ENCODE data around the gene ST7.

GRCh38 chr7:117133125-117133524 lies 179.8 kb downstream of the ST7 start:
- TF ChIP-seq CTCF (IDR thresholded peaks at IDR 0.05) (no peak), TCF7 (CRISPR knock-in tag; IDR thresholded peaks at IDR 0.05; ENCODE audit: low read depth) (no peak), USF2 (CRISPR knock-in tag; IDR thresholded peaks at IDR 0.05) (no peak)

Data from WTC11 (cell line).